Measurements from ENCODE around the gene DIRAS2.
A peak's percentile ranks its signal among the peaks of the same experiment; 100 is the strongest.

DIRAS2 gene

GRCh38 chr9:90616806-90617205 is 25.8 kb downstream of the DIRAS2 start:
- TF ChIP-seq CTCF (IDR thresholded peaks at IDR 0.05; ENCODE audit: insufficient read depth, low read depth, low read length, missing control alignments), result no peak
- no peak overlapping the region for H3K4me3 ChIP-seq (ENCODE audit: low read length)
- no peak for DNase-seq (ENCODE audit: low read depth)

- no peak overlapping the region for H3K4me3 ChIP-seq (ENCODE audit: low read length)
- no peak for DNase-seq (ENCODE audit: low read depth)
- TF ChIP-seq CTCF (IDR thresholded peaks at IDR 0.05; ENCODE audit: insufficient read depth, low read depth, low read length, missing control alignments), result no peak
Measured at GRCh38 chr9:90613502-90613901, 29.1 kb downstream of the DIRAS2 start.

GRCh38 chr9:90612957-90613356 is 29.7 kb downstream of the DIRAS2 start:
- no peak overlapping the region for H3K4me3 ChIP-seq (ENCODE audit: low read length)
- no peak for DNase-seq (ENCODE audit: low read depth)
- no peak for TF ChIP-seq CTCF (IDR thresholded peaks at IDR 0.05; ENCODE audit: insufficient read depth, low read depth, low read length, missing control alignments)

- no peak overlapping the region for H3K4me3 ChIP-seq (ENCODE audit: low read length)
- no peak for DNase-seq (ENCODE audit: low read depth)
- no peak for TF ChIP-seq CTCF (IDR thresholded peaks at IDR 0.05; ENCODE audit: insufficient read depth, low read depth, low read length, missing control alignments)
Measured at GRCh38 chr9:90611568-90611967, 31.1 kb downstream of the DIRAS2 start.

- no peak for TF ChIP-seq CTCF (IDR thresholded peaks at IDR 0.05; ENCODE audit: insufficient read depth, low read depth, low read length, missing control alignments)
- no peak overlapping the region for H3K4me3 ChIP-seq (ENCODE audit: low read length)
- no peak for DNase-seq (ENCODE audit: low read depth)
Measured at GRCh38 chr9:90611121-90611520, 31.5 kb downstream of the DIRAS2 start.

GRCh38 chr9:90607701-90608516 is 34.7 kb downstream of the DIRAS2 start:
- no peak overlapping the region for H3K4me3 ChIP-seq (ENCODE audit: low read length)
- no peak for DNase-seq (ENCODE audit: low read depth)
- TF ChIP-seq CTCF (IDR thresholded peaks at IDR 0.05; ENCODE audit: insufficient read depth, low read depth, low read length, missing control alignments), result no peak

- peak; percentile 38 for TF ChIP-seq CTCF (IDR thresholded peaks at IDR 0.05; ENCODE audit: insufficient read depth, low read depth, low read length, missing control alignments)
- H3K4me3 ChIP-seq (ENCODE audit: low read length), result no peak overlapping the region
- DNase-seq (ENCODE audit: low read depth), result peak; percentile 48
Measured at GRCh38 chr9:90600029-90600428, 42.6 kb downstream of the DIRAS2 start.
